Activated CD4-positive, alpha-beta T cell treated with anti-CD3 and anti-CD28 coated beads, Interleukin-10, Interleukin-2, amounts not matched to agents 100 ng/mL and 50 ng/mL, durations not matched to agents 16 hours and 8 hours (primary cell): Measurements from ENCODE around the gene MYH13.

Experiments used
- DNase-seq: peaks from one replicate; pipeline ENCODE4 v3.0.0-alpha.2; 2020

The MYH13 gene

DNA sequence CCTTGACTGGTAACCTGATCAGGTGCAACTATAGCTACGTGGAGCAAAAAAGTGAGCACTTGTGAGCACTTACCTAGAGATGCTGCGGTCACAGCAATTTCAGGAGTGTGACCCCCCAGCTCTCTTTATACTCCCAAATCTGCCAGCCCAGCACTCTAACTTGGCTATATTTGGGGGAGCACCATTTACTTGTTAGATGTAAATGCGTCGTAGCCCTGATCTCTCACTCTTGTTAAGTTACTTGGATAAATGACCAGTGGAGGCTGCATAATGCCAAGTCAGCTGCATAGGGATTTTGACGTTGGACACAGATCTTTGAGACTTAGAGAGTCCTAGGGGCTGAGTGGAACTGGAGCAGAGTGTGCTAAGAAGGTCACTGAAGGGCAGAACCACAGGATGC is at the start of gene MYH13:
Gene MYH13, minus strand, starts transcription at position 101 of the 400 bp plus-strand sequence. CDS start 8,476 bp downstream, outside the sequence.
- DNase-seq = no peak

- no peak for DNase-seq
Measured at GRCh38 chr17:10421900-10422542, 49.2 kb upstream of the MYH13 start, which contains the start of gene MYH8. MYH8 (minus strand) TSS chr17:10421950; CDS start chr17:10420227, 1,723 bp downstream.

GRCh38 chr17:10421211-10421610 is 48.4 kb upstream of the MYH13 start:
- DNase-seq = no peak

GRCh38 chr17:10420811-10421210 is 48.0 kb upstream of the MYH13 start:
- DNase-seq = no peak

GRCh38 chr17:10417431-10417830 is 44.6 kb upstream of the MYH13 start:
- DNase-seq = no peak

GRCh38 chr17:10415161-10415560 is 42.4 kb upstream of the MYH13 start:
- no peak for DNase-seq

GRCh38 chr17:10403589-10403988 is 30.8 kb upstream of the MYH13 start:
- no peak for DNase-seq

GRCh38 chr17:10398352-10398751 is 25.5 kb upstream of the MYH13 start:
- no peak for DNase-seq

DNA sequence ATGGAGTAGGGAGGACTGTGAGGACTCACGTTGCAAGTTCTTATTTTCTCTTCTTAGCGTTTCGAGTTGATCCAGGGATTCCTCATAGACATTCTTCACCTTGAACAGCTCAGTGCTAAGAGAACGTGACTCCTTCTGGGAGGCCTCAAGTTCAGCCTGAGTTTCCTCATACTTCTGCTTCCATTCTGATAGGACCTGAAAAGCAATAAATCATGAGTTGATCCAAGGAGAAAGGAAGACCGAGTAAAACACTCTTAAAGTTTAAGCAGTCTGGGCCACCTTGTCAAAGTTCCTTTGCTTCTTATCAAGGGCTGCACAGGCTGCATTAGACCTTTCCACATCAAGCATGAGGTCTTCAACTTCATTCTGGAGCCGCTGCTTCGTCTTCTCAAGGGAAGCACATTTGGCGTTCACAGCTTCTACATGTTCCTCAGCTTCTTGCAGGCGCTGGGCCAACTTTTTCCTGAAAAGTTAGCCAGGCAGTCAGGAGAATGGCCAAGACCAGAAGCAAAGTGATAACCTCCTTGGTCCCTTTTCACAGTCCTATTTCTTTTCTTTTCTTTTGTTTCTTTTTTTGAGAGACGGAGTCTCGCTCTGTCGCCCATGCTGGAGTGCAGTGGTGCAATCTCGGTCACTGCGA is 23.8 kb upstream of the MYH13 start:
- no peak for DNase-seq

GRCh38 chr17:10394201-10394887 is 21.5 kb upstream of the MYH13 start:
- peak; percentile 28 for DNase-seq

GRCh38 chr17:10392880-10393279 is 20.1 kb upstream of the MYH13 start:
- DNase-seq = no peak

DNA sequence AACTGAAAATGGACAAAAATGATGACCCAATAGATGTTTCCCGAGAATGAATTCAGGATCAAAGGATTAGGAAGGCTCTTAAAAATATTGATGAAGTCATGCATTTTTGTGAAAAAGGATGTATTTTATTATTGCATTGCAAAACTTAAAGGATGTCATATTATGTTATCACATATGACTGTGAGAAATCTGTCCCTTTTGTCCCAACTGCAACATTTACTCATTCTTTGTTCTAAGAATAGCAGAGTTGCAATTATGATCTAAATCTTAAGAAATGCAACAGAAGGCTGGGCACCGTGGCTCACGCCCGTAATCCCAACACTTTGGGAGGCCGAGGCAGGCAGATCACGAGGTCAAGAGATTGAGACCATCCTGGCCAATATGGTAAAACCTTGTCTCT is 13.1 kb upstream of the MYH13 start:
- no peak for DNase-seq

DNA sequence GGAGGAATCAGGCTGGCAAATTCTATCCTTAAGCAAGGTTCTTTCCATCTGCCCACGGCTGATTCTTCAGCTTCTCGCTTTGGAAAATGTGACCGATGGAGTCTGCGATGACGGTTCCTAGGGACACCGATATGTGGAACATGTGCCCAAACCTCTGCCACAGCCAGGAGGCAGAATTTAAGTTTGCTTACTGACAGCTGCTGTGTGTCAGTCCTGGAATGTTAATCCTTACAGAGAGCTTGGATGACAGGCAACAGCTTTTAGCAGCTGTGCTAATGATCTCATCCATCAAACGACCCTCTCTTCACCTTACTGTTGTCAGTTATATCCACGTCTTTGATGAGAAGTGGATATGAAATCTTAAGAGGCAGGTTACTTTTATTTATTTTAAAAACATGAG is 11.4 kb upstream of the MYH13 start:
- DNase-seq = no peak

- DNase-seq = no peak
Measured at GRCh38 chr17:10380631-10381408, 8.0 kb upstream of the MYH13 start.

GRCh38 chr17:10370016-10370608 is 2.7 kb downstream of the MYH13 start:
- DNase-seq = no peak

- DNase-seq = no peak
Measured at GRCh38 chr17:10369239-10369638, 3.6 kb downstream of the MYH13 start.

DNA sequence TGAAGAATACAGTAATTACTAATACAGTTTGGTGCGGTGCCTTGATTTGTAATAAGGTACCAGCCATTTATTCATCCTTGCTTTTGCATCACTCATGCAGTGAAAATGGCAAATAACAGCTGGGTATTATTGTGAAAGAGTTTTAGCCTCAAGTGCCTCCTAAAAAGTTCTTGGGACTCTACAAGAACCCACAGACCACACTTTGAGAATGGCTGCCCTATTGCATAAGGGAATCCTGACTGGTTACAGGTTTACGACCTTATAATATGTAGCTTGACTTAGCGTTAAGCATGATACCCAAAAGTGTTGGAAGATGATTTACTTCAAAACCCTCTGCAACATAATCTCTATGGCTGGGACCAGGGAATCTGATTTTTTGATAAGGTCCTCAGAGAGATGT is 4.2 kb downstream of the MYH13 start:
- no peak for DNase-seq

DNA sequence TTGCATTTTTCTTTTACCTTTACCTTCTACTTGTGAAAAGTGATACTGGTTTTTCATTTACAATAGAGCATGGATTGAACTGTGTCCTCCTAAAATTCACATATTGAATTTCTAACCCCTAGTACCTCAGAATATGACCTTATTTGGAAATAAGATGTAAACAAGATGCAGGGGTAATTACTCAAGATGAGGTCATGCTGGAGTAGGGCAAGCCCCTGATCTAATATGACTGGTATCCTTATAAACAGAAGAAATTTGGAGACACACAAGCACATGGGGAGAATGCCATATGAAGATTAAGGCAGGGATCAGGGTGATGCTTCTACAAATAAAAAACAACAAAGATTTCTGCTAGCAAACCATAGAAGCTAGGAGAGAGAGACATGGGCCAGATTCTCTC is 12.2 kb downstream of the MYH13 start:
- no peak for DNase-seq

GRCh38 chr17:10357768-10358167 is 15.0 kb downstream of the MYH13 start:
- DNase-seq = peak; percentile 8

DNA sequence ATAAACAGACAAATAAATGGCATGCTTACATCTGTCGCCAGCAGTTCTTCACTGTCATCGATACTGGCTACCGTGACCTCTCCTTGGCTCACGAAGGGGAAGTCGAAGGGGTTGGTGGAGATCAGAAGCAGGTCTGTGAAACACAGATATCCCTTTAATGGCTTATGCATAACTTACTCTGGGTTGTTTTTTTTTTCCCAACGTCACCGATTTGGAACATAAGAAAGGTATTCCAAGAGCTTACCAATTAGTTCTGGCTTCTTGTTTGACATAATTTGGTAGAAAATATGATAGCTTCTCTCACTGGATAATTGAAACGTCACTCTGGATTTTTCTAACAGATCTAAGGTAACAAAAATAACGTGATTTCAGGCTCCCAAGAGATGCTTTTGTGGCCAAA is 18.2 kb downstream of the MYH13 start:
- no peak for DNase-seq

DNA sequence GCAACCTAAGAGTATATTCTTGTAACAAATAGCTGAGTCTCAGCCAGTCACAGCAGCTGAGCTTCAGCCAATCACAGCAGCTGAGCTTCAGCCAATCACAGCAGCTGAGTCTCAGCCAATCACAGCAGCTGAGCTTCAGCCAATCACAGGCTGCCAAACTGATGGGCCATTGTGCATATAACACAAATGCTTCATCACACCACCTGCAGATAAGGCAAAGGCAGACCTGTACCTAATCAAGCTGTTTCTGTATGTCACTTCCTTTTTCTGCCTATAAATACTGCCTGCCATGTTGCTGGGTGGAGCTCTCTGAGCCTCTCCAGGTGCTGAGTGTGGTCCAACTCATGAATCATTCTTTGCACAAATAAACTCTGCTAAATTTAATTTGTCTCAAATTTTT is 19.9 kb downstream of the MYH13 start:
- no peak for DNase-seq

GRCh38 chr17:10349403-10349802 is 23.4 kb downstream of the MYH13 start:
- DNase-seq = no peak

GRCh38 chr17:10344816-10345215 is 28.0 kb downstream of the MYH13 start:
- DNase-seq = no peak
